Glomerular visceral epithelial cell (primary cell): ENCODE data around the gene SLC22A7.
A peak's percentile ranks its signal among the peaks of the same experiment; 100 is the strongest.
"Not testable (repeated sequence)": the region's sequence is repeated elsewhere in the genome, so short reads cannot be mapped to it uniquely, and the experiment has no call there.

Source experiments
- DNase-seq: peaks from one replicate; pipeline ENCODE4 v3.0.0-alpha.2; 2016; ENCODE audit errors: extremely low spot score

The SLC22A7 gene

GRCh38 chr6:43302126-43302525, 4.1 kb downstream of the SLC22A7 start:
- DNase-seq: no peak

- not testable (repeated sequence) for DNase-seq
Observed at GRCh38 chr6:43303006-43303405, 4.9 kb downstream of the SLC22A7 start.

DNA sequence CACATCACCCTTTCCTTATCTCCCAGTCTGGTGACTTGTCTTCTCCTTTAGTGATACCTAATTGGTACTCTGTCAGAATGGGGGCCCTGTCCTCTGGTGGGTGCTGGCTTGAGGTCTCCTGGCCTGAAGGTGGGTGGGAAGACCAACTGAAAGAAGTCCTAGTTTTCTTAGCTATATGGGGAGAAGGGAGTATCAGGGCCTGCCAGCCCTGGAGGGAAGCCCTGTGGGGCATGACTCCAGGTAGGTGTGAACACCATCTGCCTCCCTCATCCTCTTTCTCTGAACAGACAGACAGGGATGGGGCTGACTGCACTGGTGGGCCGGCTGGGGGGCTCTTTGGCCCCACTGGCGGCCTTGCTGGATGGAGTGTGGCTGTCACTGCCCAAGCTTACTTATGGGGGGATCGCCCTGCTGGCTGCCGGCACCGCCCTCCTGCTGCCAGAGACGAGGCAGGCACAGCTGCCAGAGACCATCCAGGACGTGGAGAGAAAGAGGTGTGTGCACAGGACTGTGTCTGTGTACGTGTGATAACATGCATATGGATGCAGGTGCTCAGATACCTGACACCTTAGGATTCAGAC, 5.8 kb downstream of the SLC22A7 start:
- DNase-seq: no peak

GRCh38 chr6:43304361-43304760, 6.3 kb downstream of the SLC22A7 start:
- no peak for DNase-seq

DNA sequence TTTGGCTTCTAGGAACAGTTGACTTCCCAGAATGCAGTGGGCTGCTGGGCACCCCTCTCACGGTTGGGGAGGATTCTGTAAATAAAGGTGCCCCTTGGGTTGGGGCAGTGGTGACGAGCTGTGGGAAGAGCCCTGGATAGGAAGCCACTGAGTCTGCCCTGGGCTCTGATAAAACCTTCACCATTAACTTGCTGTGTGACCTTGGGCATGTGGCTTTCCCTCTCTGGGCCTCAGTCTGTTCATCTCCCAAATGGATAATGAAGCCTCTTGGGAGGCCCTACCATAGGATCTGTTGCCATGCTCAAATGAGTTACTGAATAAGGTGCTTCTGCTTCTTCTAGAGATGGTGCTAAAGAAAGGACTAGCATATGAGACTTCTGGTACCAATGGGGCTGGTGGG, 6.8 kb downstream of the SLC22A7 start:
- no peak for DNase-seq

GRCh38 chr6:43306086-43306485, 8.0 kb downstream of the SLC22A7 start:
- peak; percentile 40 for DNase-seq

DNA sequence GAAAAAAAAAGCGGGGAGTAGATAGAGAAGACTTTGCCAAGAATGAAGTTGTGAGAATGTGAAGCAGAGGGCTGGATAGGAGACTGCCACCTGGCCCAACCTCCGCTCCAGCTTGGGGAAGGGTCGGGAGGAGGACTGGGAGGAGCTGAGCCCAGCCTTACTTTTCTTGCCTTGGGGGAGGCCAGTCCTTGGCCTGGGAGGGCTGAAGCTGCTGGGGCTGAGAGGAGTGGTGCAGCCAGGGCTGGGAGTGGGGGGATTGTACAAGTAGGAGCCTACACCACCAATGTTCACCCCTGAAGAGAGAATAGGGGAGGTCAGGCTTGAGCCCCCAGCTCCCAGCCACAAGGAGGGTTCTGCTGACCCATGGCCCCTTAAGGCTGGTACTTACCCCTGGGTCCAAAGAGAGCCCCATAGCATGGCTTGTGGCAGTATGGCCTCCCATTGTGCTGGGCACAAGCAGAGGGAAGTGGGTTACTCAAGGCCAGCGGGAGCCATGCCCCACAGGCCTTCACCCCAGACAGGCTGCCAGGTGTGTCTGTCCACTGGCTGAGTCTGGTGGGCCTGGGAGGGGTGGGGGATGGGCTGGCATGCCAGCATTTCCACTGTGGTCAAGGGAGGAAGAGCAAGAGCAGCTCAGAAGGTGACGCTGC, 9.5 kb downstream of the SLC22A7 start:
- DNase-seq: no peak

DNA sequence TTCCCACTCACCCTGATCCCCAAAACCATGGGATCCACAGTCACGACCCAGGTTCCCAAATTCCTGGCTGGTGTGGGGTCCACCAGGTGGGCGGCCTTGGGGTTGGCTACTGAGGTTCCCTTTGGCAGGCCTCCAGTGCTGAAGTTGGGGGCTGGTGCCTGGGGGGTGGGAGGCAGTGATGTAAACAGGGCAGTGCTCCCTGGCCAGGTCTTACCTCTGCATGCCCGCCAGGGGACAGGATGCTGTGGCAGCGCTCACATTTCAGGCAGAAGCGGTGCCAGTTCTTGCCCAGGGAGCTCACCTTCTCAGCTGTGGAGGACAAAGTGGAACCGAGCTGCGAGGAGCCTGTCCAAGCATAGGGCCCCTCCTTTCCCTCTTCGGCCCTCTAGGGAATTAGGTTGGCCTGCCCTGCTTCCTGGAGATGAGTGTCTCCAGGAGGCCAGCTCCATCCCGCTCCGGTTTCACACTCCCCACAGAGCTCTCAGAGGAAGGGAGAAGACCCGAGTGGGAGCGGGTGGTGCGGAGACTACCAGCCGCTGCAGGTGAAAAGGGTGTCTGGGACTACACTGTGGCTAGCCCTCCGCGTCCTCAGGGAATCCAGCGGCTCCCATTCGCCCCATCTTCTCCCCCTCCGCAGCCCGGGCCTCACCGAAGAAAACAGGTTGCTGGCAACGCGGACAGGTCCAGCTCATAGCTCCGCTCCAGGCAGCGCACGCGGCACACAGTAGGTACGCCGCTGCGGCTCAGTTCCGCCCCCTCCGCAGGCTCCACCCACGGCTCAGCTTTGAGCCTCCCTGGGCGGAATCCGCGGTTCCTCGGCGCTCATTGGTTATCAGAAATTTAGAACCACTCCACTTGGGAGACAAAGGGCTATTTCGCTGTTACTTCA, 10.3 kb downstream of the SLC22A7 start, which contains the start of gene CRIP3:
TSS of gene CRIP3 (minus strand) at position 726 of the 889 bp plus-strand sequence. CDS start at position 692, 34 bp downstream.
- DNase-seq: peak; percentile 37

GRCh38 chr6:43308990-43309477, 11.0 kb downstream of the SLC22A7 start:
- no peak for DNase-seq

DNA sequence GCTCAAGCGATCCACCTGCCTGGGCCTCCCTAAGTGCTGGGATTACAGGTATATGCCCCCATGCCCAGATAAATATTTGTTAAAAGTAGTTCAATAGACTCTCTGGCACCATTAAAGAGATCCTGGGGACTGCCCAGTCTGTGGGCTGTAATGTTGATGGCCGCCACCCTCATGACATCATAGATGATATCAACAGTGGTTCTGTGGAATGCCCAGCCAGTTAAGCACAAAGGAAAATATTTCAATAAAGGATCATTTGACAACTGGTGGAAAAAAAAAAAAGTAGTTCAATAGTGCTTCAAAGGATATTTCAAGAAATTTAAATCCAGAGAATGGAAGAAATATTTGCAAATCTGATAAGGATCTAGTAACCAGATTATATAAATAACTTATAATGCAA, 12.1 kb downstream of the SLC22A7 start:
- no peak for DNase-seq

- no peak for DNase-seq
Observed at GRCh38 chr6:43310624-43311023, 12.6 kb downstream of the SLC22A7 start.

DNA sequence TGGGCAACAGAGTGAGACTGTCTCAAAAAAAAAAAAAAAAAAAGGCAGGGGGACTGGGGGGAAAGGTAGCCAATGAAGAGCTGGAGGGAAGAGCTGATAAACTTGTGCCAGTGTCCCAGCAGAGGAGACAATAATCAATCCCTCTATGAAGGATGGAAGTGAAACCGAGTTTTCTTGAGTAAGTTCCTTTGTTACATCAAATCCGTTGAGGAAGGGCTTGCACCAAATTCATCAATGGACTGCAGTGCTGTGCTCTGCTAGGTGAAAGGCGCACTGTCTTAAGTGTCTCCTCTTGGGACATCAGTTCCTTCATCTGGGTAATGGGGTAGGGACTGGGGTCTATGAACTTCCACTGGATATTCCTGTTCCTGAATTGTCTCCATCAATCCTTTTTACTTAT, 13.6 kb downstream of the SLC22A7 start:
- DNase-seq: no peak

GRCh38 chr6:43313813-43314212, 15.8 kb downstream of the SLC22A7 start:
- DNase-seq: no peak

- no peak for DNase-seq
Observed at GRCh38 chr6:43318011-43318410, 20.0 kb downstream of the SLC22A7 start.

DNA sequence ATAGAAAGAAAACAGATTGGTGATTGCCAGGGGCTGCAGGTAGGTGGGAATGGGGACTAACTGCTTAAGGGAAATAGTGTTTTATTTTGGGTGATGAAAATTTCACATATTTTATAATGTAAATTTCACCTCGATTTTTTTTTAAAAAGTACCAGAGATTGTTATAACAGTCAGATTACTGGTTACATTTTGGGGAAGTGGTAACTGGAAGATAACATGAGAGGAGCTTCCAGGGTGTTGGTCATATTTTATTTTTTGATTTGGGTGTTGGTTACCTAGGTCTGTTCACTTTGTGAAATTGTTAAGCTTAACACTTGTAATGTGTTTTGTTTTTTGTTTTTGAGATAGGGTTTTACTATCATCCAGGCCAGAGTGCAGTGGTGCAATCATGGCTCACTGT, 27.8 kb downstream of the SLC22A7 start:
- no peak for DNase-seq

DNA sequence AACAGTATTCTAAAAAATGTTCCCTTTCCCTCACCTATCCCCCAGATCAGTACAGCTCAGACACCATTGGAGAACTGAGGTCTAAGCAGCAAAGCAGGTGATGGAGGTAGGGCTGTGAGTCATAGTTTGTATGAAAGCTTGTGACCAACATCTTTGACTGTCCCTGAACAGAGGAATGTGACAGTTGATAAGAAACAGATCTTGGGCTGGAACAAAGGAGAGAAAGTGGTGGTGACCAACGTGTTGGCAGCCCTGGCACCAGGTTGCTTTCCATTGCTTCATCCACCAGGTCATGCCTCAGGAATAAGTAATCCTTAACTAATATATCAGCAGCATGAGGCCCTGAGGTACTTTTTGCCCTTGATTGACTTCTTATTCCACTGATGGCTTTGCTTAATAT, 30.5 kb downstream of the SLC22A7 start:
- no peak for DNase-seq

DNA sequence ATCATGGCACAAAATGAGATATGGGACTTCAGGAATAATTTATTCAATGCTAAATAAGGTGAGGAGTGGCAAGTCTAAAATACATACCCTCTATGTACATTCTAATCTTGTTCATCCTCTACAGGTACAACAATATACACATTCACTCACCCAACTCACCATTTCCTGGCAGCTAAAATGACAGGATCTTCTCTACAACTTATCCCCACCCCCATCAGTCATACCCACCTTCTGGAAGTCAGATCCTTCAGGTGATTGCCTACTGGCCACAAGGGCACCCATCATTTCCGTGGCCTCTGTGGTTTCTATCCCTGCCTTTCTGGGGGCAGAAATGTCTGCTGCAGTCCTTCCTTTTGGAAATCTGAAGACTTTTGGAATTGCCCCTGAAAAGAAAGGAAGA, 33.4 kb downstream of the SLC22A7 start:
- DNase-seq: no peak

GRCh38 chr6:43331891-43332290, 33.8 kb downstream of the SLC22A7 start:
- DNase-seq: no peak

- peak; percentile 68 for DNase-seq
Observed at GRCh38 chr6:43334466-43335095, 36.5 kb downstream of the SLC22A7 start.

DNA sequence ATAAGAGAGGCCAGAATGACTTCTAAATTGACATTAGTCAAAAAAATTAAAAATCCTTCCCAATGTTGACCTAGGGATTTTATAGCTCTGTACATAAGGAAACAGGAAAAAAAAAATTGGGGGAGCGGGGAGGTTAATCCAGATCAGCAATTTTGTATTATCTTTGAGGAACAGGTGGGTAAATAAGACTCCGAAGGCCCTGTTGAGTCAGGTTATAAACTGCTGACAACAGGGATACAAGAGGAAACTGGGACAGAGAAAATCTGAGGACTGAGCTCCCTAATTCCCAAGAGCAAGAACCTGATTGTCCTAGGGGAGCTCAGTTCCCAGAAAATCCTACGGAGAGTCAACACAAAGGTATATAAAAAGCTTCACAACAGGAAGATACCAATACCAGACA, 37.4 kb downstream of the SLC22A7 start:
- DNase-seq: no peak

DNA sequence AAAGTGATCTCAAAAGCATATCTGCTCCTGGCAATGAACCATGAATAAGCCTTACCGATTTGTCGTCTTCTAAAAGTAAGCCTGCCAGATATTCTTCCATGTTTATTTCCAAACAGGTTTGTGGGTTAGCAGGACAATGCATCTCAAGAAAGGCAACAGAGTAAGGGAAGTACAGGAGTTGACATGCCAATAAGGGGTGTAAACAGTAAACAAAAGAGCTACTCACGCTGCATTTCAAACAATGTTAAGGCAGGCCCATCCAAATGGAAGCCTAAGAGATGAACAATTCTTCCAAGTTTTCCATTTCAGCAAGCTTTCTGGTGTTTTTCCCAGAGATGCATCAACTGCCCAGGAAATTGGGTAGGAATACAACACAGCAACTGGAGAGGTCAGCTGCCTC, 38.3 kb downstream of the SLC22A7 start:
- no peak for DNase-seq

DNA sequence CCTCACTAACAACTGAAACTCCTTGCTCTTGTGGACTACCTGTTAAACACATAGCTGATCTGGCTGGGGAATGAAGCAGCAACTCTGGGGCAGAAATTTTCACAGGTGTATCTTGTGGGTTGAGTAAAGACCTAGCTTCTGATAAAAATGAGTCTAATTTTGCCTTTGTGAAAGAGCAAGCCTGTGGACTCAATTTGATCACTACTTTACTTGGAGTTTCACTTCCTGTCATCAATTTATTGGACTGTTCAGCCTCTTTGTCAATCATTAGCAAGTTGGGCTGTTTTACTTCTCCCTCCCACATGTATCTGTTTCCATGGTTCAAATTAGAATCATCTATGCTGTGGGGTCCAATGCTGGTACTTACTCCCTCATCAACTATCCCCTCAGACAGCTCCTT, 40.2 kb downstream of the SLC22A7 start:
- DNase-seq: no peak
